DMS 273 treated with DMSO at 0.1 percent for 48 hours (cell line): ENCODE measurements around the gene SLC22A24.
"Not testable (repeated sequence)": the region's sequence is repeated elsewhere in the genome, so short reads cannot be mapped to it uniquely, and the experiment has no call there.

Experiments used
- DNase-seq: peaks from one replicate; lab custom pipeline; 2025; lab: John Stamatoyannopoulos, UW

SLC22A24 gene

GRCh38 chr11:63144121-63144520 lies at the start of gene SLC22A24:
SLC22A24 (minus strand) TSS chr11:63144221; CDS start chr11:63143779, 442 bp downstream.
- no peak for DNase-seq

- DNase-seq = no peak
Observed at GRCh38 chr11:63180536-63180935, 36.5 kb upstream of the SLC22A24 start.

- DNase-seq = no peak
Observed at GRCh38 chr11:63179432-63180041, 35.5 kb upstream of the SLC22A24 start.

- DNase-seq = no peak
Observed at GRCh38 chr11:63177872-63178271, 33.9 kb upstream of the SLC22A24 start.

- DNase-seq = no peak
Observed at GRCh38 chr11:63165706-63166310, 21.8 kb upstream of the SLC22A24 start.

- no peak for DNase-seq
Observed at GRCh38 chr11:63155794-63156193, 11.8 kb upstream of the SLC22A24 start.

GRCh38 chr11:63146581-63146980 lies 2.6 kb upstream of the SLC22A24 start:
- DNase-seq = no peak

GRCh38 chr11:63142459-63142858 lies 1.6 kb downstream of the SLC22A24 start:
- DNase-seq = no peak

GRCh38 chr11:63132985-63133775 lies 10.8 kb downstream of the SLC22A24 start:
- no peak for DNase-seq

- DNase-seq = no peak
Observed at GRCh38 chr11:63099555-63099954, 44.5 kb downstream of the SLC22A24 start.

GRCh38 chr11:63080682-63081081 lies 63.3 kb downstream of the SLC22A24 start:
- no peak for DNase-seq

- not testable (repeated sequence) for DNase-seq
Observed at GRCh38 chr11:63046203-63046602, 97.8 kb downstream of the SLC22A24 start.

- no peak for DNase-seq
Observed at GRCh38 chr11:63042596-63042995, 101.4 kb downstream of the SLC22A24 start.

GRCh38 chr11:63032457-63032856 lies 111.6 kb downstream of the SLC22A24 start:
- DNase-seq = no peak
